HPDE6-E6E7 (cell line): ENCODE data around the gene PTTG2.

Source experiments
- DNase-seq: peaks from one replicate; pipeline ENCODE4 v3.0.0; 2011; ENCODE audit warnings: missing footprints; ENCODE audit errors: extremely low spot score

PTTG2 gene

GRCh38 chr4:38008571-38009021, 48.4 kb downstream of the PTTG2 start:
- no peak for DNase-seq

DNA sequence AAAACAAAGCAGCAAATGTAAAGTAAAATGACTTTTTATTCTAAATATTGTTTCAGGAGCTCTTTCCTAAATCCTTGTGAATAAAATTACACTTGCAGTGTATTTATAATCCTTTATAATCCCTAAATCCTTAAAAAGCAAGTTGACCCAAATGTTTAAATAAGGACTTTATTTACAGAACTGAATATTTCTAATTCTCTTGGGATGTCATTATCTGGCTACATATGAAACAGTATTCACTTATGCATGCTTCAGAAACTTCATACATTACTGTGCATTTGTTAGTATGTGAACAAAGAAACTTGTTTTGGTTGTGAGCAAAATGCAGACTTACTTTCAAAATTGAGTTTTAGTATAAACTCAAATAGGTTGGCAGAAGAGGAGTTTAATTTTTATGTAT, 49.2 kb downstream of the PTTG2 start:
- DNase-seq = no peak

DNA sequence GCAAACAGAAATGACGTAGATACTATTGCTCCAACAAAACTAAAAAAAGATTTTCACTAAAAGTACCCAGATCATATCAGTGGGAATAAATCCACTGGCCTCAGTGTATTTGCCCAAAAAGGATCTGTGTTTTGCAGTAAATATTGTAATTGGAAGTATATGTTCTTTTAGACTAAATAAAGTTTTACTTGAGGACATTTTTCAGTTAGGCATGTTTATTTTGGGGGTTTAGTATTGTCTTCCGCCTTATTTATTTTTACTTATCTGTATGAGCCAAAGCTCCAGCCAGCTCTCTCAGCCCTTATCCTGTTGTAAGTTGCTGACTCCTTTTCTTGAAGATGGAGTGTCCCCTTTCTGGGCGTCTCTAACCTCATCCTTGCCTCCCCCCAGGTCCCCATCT, 49.8 kb downstream of the PTTG2 start:
- no peak for DNase-seq
